ENCODE data around the gene PTGER3. TPM values are rescaled to one million over a fixed set of nuclear protein-coding genes. Genes with fewer than 3 reads are reported as not detected.

Gene PTGER3
- polyA plus RNA-seq, 1 donor (not counting 4 experiments of a cell fraction or from before 2014, with no cell fraction given): 0.04 TPM

DNA sequence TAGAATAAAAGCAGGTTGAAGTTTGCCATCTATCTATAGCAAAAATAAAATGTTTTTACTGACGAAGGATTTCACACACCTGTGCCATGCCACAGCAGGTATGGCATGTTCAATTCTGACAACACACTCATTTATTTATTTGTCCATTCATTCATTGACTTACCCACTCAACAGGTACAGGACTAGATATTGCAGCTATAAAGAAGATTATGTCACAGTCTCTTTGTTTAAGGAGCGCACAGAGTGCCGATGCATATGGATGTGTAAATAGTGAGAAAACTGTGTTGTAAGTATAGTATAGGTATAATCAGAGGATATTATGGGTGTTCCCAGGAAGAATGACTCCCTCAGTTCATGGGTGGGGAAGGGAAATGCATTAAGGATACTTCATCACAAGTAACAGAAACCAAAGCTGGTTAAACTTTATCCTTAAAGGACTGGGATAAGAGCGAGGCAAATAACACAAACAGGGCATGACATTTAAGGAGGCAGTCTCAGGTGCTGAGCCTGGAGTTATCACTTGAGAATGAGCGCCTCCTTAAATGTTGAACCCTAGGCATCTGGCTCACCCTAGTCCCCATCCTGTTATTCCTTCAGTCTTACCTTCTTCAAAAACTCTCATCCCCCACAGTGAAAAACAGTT, 41.1 kb upstream of the PTGER3 start:
- no peak overlapping the region for H3K9ac ChIP-seq (ENCODE audit: control insufficient read depth, extremely low read depth, insufficient read depth, low read length)
- H4K20me1 ChIP-seq (ENCODE audit: control insufficient read depth, extremely low read depth, insufficient read depth, low read length): no peaks in the 10 kb centered on the region
- H3K4me2 ChIP-seq (ENCODE audit: control insufficient read depth, extremely low read depth, insufficient read depth, low read depth, low read length): no peak overlapping the region
- no peak overlapping the region for H2AFZ ChIP-seq (ENCODE audit: control insufficient read depth, low read length)
- peaks cover 11% of the 10 kb centered on the region for H3K4me1 ChIP-seq (ENCODE audit: control insufficient read depth, extremely low read depth, insufficient read depth, low read length)
- H3K27ac ChIP-seq (ENCODE audit: control insufficient read depth, insufficient read depth, low read length): no peak overlapping the region
- FAIRE-seq: no peak
- H3K79me2 ChIP-seq (ENCODE audit: control insufficient read depth, insufficient read depth, low read length): no peaks in the 10 kb centered on the region
- DNase-seq (ENCODE audit: low read depth, low spot score): no peak
- H3K36me3 ChIP-seq (ENCODE audit: control insufficient read depth in 2 of 2, extremely low read depth in 1 of 2, insufficient read depth in 2 of 2, low read length in 2 of 2): no peaks in the 10 kb centered on the region
- H3K9me1 ChIP-seq (ENCODE audit: control insufficient read depth, extremely low read depth, insufficient read depth, low read length): no peaks in the 10 kb centered on the region
- TF ChIP-seq, protein P1, sequence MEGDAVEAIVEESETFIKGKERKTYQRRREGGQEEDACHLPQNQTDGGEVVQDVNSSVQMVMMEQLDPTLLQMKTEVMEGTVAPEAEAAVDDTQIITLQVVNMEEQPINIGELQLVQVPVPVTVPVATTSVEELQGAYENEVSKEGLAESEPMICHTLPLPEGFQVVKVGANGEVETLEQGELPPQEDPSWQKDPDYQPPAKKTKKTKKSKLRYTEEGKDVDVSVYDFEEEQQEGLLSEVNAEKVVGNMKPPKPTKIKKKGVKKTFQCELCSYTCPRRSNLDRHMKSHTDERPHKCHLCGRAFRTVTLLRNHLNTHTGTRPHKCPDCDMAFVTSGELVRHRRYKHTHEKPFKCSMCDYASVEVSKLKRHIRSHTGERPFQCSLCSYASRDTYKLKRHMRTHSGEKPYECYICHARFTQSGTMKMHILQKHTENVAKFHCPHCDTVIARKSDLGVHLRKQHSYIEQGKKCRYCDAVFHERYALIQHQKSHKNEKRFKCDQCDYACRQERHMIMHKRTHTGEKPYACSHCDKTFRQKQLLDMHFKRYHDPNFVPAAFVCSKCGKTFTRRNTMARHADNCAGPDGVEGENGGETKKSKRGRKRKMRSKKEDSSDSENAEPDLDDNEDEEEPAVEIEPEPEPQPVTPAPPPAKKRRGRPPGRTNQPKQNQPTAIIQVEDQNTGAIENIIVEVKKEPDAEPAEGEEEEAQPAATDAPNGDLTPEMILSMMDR (optimal IDR thresholded peaks at IDR 0.05 in 1 of 3, IDR thresholded peaks at IDR 0.05 in 1 of 3, conservative IDR thresholded peaks at IDR 0.05 in 1 of 3; ENCODE audit: extremely low read depth in 1 of 3, insufficient read depth in 2 of 3, low read length in 3 of 3): no peak
- TF ChIP-seq EZH2 (IDR thresholded peaks at IDR 0.05; ENCODE audit: low read length): no peak
- H3K9me3 ChIP-seq (ENCODE audit: control insufficient read depth, low read depth, low read length): no peaks in the 10 kb centered on the region
- no peak overlapping the region for H3K4me3 ChIP-seq (ENCODE audit: control insufficient read depth in 2 of 3, extremely low read depth in 1 of 3, insufficient read depth in 2 of 3, low read depth in 1 of 3, low read length in 3 of 3)
- H3K27me3 ChIP-seq (ENCODE audit: control insufficient read depth, extremely low read depth, insufficient read depth, low read length): no peaks in the 10 kb centered on the region
- dilution Hi-C loops (cut with MboI; ENCODE audit: extremely low pct_ligation_motif_present, low sequenced_read_pairs): no loop called here

GRCh38 chr1:71087713-71088112, 40.1 kb upstream of the PTGER3 start:
- Histone ChIP-seq H3K27ac (ENCODE audit: control insufficient read depth, insufficient read depth, low read length) (no peak overlapping the region), H3K9me1 (ENCODE audit: control insufficient read depth, extremely low read depth, insufficient read depth, low read length) (no peaks in the 10 kb centered on the region), H3K27me3 (ENCODE audit: control insufficient read depth, extremely low read depth, insufficient read depth, low read length) (no peaks in the 10 kb centered on the region), H3K4me2 (ENCODE audit: control insufficient read depth, extremely low read depth, insufficient read depth, low read depth, low read length) (no peak overlapping the region), H3K9me3 (ENCODE audit: control insufficient read depth, low read depth, low read length) (no peaks in the 10 kb centered on the region), H4K20me1 (ENCODE audit: control insufficient read depth, extremely low read depth, insufficient read depth, low read length) (no peaks in the 10 kb centered on the region), H3K36me3 (ENCODE audit: control insufficient read depth in 2 of 2, extremely low read depth in 1 of 2, insufficient read depth in 2 of 2, low read length in 2 of 2) (no peaks in the 10 kb centered on the region), H3K79me2 (ENCODE audit: control insufficient read depth, insufficient read depth, low read length) (no peaks in the 10 kb centered on the region), H3K4me3 (ENCODE audit: control insufficient read depth in 2 of 3, extremely low read depth in 1 of 3, insufficient read depth in 2 of 3, low read depth in 1 of 3, low read length in 3 of 3) (no peak overlapping the region), H2AFZ (ENCODE audit: control insufficient read depth, low read length) (no peak overlapping the region), H3K4me1 (ENCODE audit: control insufficient read depth, extremely low read depth, insufficient read depth, low read length) (peaks cover 11% of the 10 kb centered on the region), H3K9ac (ENCODE audit: control insufficient read depth, extremely low read depth, insufficient read depth, low read length) (no peak overlapping the region)
- dilution Hi-C loops (cut with MboI; ENCODE audit: extremely low pct_ligation_motif_present, low sequenced_read_pairs): no loop called here
- no peak for TF ChIP-seq EZH2 (IDR thresholded peaks at IDR 0.05; ENCODE audit: low read length)
- TF ChIP-seq, protein P1 (optimal IDR thresholded peaks at IDR 0.05 in 1 of 3, IDR thresholded peaks at IDR 0.05 in 1 of 3, conservative IDR thresholded peaks at IDR 0.05 in 1 of 3; ENCODE audit: extremely low read depth in 1 of 3, insufficient read depth in 2 of 3, low read length in 3 of 3): no peak
- FAIRE-seq (no peak), DNase-seq (ENCODE audit: low read depth, low spot score) (no peak)
